Fibroblast of mammary gland (primary cell): ENCODE data around the gene KATNAL1.
A peak's percentile ranks its signal among the peaks of the same experiment; 100 is the strongest.

ENCODE experiments used
- DNase-seq: peaks from one replicate; pipeline ENCODE4 v3.0.0-alpha.2; 2010; ENCODE audit warnings: low read depth
- H3K4me3 ChIP-seq: 2 replicates; pipeline ENCODE4 v1.5.1; 2011; ENCODE audit warnings: low read depth, mild to moderate bottlenecking, low read length, moderate library complexity; ENCODE audit not compliant: control insufficient read depth
- CTCF ChIP-seq: conservative IDR thresholded peaks from 2 replicates; pipeline ENCODE4 v1.5.1; 2011; ENCODE audit warnings: low read depth, low read length, inconsistent platforms; ENCODE audit not compliant: control insufficient read depth, insufficient read depth

KATNAL1 gene

GRCh38 chr13:30332456-30333143 is 25.2 kb upstream of the KATNAL1 start:
- DNase-seq = no peak
- TF ChIP-seq CTCF = no peak
- no peak overlapping the region for H3K4me3 ChIP-seq

GRCh38 chr13:30331331-30331771 is 24.0 kb upstream of the KATNAL1 start:
- DNase-seq = no peak
- TF ChIP-seq CTCF = no peak

GRCh38 chr13:30329009-30329585 is 21.7 kb upstream of the KATNAL1 start:
- no peak for TF ChIP-seq CTCF
- DNase-seq = peak; percentile 27

More at GRCh38 chr13:30331331-30331771, 24.0 kb upstream of the KATNAL1 start:
- H3K4me3 ChIP-seq = no peak overlapping the region

GRCh38 chr13:30325668-30326067 is 18.3 kb upstream of the KATNAL1 start:
- DNase-seq = no peak
- no peak overlapping the region for H3K4me3 ChIP-seq
- no peak for TF ChIP-seq CTCF

More at GRCh38 chr13:30329009-30329585, 21.7 kb upstream of the KATNAL1 start:
- H3K4me3 ChIP-seq = no peak overlapping the region

- no peak for DNase-seq
- H3K4me3 ChIP-seq = no peak overlapping the region
- no peak for TF ChIP-seq CTCF
These were observed 16.2 kb upstream of the KATNAL1 start for GRCh38 chr13:30323524-30323923.

GRCh38 chr13:30322428-30322827 is 15.1 kb upstream of the KATNAL1 start:
- TF ChIP-seq CTCF = no peak
- DNase-seq = no peak
- H3K4me3 ChIP-seq = no peak overlapping the region
